Activated CD8-positive, alpha-beta memory T cell treated with anti-CD3 and anti-CD28 coated beads for 48 hours (primary cell): ENCODE measurements around the gene IL5RA.

Experiments
- DNase-seq, 3 experiments: peaks; one replicate each; pipeline ENCODE4 v3.0.0-alpha.2; 2020; ENCODE audit warnings: low read depth in 2 of 3, low spot score in 2 of 3

Gene IL5RA

DNA sequence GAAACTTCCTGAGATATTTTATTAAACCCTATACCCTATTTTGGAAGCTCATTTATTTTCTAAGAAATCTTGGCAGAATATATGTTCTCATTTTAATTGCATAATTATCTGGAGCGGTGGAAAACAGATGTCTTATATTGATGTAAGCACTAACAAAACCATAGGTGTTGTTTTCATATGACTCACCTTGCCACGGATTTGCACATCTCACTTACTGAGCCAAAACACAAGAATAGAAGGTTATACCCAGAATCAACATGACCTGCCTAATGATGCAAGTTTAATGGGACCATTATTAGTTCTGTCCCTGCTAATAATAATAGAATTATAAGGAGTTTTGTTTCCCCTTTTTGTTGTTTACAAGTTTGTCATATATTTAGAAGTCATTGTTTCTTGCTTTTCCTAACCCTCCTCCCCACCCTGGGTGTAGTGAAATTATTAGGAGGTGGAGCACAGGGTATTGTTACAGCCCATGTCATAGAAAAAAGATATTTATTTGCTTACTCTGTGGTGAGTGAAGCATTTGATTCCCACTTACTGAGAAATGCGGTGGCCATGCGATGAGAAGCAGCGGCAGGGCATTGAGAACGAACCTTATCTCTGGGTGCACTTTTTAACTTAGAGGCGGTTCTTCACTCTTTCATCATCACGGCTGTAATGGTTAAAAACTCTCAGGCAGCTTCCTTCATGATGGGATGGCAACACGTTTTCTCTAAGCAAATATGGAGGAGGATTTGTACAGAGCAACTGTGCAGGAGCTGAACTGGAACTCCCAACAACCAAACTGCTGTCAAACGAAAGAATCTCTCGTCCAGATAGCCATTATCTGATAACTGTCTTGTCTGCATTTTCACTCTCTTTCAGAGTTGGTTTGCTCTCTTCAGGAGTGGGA is 521 bp downstream of the IL5RA start:
- DNase-seq: no peak

GRCh38 chr3:3107858-3108257 is 2.3 kb downstream of the IL5RA start:
- no peak for DNase-seq

DNA sequence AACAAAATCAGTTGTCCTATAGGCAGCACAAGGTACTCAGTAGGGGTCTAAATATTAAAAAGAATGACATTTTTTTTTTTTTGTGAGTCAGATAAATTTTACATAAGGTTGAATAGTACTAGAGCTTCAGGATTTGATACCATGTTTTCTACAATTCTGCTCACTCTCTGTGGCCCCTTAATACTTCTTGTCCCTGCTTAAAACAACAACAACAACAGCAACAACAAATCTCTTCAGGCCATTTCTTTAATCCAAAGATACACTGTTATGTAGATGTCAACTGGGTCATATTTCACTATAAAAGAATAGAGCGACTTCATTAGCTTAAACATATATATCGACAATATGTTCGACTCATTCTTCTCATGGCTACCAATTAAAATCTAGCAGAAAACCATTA is 3.0 kb downstream of the IL5RA start:
- DNase-seq: no peak

DNA sequence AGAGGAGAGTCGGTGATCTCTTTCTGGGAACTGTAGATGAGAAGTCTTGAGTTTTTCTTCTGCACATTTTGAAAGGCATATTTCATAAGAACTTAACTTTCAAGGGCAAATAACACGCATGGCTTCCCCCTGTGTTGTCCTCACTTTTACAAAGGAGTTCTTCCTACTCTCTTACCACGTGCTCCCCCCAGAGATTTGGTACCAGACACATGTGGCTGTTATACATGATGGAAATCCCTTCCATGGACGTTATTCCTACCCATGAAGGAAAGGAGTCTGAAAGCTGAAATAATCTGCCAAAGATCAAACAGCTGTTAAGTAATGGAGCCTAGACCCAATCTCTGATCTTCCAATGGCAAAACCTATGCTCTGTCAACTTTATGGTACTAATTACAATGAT is 4.4 kb downstream of the IL5RA start:
- DNase-seq: no peak

DNA sequence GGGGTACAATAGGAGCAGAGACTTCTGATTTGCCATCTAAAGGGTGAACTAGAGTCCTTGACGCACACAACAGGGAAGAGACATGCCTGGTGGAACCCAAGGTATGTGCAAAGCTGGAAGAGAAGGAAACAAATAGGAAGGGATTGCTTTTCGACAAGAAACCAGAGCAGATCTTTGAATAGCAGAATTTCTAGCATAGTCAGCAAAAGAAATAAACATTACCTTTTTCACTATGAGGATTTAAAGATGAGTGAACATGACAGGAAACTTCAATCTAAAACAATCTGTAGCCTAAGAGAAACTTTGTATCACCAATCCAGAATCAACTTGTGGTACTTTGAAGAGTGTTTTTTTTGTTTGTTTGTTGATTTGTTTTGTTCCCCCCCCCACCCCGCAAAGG is 4.9 kb downstream of the IL5RA start:
- DNase-seq: no peak

GRCh38 chr3:3102751-3103150 is 7.4 kb downstream of the IL5RA start:
- DNase-seq: no peak

DNA sequence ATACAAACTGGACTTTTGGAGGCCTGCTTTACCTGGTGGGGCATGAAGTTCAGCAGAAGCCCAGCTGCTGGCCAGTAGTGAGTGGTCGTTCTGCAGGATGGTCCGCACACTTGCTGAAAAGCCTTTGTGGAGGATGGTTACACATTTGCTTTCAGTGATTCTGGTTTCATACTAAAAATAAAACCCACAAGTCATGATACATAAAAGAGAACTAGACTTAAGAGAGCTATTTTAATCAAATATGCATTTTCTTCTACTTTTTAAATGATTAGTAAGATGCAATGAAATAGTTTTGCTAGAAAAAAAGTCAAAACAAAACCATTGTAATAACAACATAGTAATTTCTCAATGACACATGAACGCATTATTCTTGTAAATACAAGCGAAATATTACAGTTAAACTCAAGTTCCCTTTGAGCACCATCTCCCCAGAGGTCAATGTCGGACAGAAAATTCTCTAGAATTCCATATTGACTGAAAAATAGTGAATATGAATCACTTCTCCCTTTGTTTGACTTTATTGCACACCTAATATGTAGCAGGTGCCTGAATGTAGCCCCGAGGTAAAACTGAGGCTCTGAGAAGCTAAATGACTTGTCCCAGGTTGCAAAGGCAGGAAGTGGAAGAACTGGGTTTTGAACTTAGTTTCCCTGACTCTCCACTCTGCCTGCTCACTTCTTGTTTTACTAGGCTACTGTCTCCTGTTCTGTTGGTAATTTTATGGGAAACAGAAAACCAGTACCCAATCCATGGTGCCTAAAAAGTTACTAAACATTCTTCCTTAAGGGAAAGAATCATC is 8.3 kb downstream of the IL5RA start:
- no peak for DNase-seq

DNA sequence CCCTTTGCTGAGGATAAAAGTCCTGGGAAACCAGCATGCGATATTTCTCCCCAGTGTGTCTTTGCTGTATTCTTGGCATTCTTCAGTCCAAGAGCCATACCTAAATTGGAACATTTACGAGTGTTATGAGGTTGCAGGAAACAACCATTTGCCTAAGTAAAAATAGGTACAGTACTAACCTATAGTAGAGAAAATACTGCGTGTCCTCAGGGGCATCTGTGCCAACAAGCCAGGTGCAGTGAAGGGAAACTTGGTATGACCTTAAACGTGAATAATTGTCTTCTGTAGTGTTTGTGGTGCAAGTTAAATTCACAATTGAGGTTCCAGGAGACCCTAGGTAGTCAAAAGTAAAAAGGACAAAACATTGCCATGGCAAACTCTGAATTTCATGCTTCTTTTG is 12.2 kb downstream of the IL5RA start:
- DNase-seq: no peak

DNA sequence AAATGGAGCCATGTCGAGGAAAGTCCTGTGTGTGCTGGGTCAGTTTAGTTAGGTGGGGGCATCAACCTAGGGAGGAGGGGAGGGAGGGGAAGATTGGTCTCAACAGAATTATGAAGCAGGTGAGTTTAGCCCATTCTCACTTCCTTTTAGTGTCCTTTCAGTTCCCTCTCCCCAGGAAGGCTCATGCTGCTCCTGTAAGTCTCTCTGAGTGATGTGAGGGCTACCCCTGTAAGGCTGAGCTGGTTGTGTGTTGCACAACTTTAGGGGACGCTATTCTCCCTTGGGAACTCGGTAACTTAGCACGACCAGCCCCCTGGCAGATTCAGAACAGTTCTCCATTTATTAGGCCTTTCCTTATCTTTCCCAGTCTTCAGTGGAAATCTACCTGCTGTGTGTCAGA is 21.2 kb downstream of the IL5RA start:
- DNase-seq: no peak

GRCh38 chr3:3087716-3088465 is 22.3 kb downstream of the IL5RA start:
- no peak for DNase-seq

- no peak for DNase-seq
Observed at GRCh38 chr3:3087279-3087678, 22.9 kb downstream of the IL5RA start.

DNA sequence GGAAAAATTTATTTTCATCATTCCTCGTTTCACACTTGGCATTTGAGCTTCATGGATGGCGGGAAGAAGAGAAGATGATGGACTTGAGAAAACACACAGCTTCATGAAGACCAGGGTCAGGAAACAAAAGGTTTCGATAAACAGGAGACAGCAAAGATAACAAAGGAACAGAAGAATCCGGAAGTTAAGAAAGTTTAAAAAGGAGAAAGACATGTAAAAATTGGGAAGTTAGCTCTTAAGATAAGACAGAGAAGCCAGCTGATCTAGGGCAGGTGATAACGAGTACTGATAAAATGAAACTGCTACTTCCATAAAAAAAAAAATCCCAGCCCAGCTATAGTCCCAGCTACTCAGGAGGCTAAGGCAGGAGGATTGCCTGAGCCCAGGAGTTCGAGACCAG is 23.9 kb downstream of the IL5RA start:
- no peak for DNase-seq

GRCh38 chr3:3085782-3086181 is 24.4 kb downstream of the IL5RA start:
- DNase-seq: no peak

DNA sequence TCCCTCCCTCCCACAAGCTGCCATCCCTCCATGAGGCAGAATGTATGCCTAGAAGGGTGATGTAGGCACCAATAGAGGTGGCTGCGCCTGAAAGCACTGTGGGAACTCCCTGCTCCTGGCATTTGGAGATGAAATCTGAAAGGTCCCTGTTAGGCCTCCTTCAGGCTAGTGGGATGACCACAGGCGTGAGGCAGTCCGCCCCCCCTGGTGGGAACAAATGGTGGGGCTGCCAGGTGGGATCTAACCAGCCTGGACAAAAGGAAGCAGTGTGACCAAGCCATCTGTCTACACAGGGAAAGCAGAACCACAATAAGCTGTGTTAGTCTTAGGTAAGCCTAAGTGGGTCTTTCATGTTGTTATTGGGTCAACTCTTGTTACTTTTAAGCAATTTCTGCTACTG is 25.3 kb downstream of the IL5RA start:
- DNase-seq: no peak

DNA sequence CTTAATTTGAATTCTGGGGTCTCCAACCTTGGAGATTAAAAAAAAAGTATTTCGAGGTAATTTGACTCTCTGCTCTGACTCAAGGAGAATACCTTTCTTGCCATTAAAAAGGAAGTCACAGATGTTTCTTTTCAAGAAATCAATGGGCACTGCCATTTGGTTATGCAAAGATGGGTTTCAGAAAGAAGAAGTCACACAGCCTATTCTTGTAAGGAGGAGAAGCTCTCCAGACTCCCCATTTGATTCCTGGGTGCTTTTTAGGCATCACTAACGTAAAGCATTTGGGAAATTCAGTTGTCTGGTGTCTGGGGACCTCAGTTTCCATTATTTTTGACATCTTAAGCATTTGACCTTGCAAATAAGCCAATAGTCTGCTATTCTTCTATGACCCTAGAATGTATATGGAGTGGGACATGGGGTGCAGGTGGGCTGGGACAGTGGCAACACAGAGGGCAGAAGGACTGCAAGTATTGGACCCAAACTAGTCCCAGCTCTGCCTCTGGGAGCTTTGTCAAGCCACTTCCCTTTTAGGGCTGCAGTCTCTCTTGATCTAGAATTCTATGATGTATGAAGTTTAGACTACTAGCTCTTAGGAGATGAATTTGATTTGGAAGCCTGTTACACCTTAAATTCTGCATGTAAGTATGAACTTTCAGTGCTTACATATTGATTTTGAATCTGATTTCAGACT is 27.8 kb downstream of the IL5RA start:
- DNase-seq: no peak

- DNase-seq: no peak
Observed at GRCh38 chr3:3081381-3082233, 28.6 kb downstream of the IL5RA start.

DNA sequence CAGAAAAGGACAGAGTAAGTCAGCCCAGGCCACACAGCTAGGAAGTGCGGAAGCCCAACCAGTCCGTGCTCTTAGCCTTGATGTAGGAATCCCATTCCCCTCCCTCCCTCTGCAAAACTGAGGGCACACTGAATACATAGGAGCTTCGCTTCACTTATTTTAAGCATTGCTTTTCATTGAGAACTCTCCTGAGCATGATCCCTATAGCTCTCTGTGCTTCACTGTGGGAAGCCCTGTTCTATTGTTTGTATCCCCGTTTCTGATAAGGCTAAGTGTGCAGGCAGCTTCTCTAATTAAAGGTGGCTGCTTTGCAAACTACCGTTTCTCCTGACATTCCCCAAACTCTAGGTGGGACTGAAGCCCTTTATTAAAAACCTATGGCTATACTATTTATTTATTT is 29.9 kb downstream of the IL5RA start:
- DNase-seq: no peak

DNA sequence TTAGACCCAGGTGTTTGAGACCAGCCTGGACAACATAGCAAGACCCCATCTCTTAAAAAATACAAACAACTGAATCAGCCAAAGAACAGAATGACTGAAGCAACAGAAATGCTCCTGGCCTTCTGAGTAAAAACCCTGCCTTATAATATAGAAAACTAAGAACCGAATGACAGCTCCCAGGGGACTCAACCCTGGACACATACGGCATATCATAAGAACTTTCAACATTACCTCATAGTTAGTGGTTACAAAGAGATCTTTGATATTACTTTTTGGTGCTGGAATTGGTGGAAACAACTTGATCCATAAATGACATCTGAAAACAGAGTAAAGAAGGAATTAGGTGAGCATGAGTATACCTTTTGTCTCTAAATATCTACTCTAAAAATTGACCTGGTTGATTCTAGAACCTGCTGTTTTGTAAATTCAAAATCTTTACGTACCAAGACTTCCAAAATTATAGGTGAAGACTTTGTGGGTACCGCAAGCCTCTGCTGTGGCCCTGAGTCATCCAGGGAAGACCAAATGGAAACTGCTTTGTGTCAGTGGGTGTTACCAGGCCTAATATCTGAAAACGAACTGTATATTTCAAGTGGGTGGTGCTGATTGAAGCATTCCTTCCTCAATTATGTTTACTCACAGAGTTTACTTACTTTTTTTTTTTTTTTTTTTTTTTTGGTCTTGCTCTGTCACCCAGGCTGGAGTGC is 35.5 kb downstream of the IL5RA start:
- no peak for DNase-seq

DNA sequence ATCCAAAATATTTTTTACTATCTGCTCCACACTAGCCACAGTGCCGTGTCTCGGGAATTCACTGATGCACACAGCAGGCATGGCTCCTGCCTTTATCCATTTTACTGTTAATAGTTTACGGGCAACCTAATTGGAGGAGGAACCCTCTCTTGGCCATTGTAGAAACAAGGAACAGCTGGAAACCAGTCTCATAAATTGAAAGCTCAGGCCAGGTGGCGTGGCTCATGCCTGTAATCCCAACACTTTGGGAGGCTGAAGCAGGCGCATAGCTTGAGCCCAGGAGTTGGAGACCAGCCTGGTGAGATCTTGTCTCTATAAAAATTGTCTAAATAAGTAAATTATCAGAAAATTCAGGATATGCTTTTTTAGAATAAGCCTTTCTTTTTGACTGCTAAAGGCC is 39.0 kb downstream of the IL5RA start:
- no peak for DNase-seq

GRCh38 chr3:3069723-3070122 is 40.5 kb downstream of the IL5RA start:
- no peak for DNase-seq
